ENCODE measurements around the gene TGFBR3. TPM values are rescaled to one million over a fixed set of nuclear protein-coding genes. Genes with fewer than 3 reads are reported as not detected.

TGFBR3 gene
- polyA plus RNA-seq, 1 experiment = 8.2 TPM

- no peak overlapping the region for H3K4me3 ChIP-seq (ENCODE audit: low read depth, low read length)
- CTCF ChIA-PET = no interaction called here
- no peaks in the 10 kb centered on the region for H3K36me3 ChIP-seq (ENCODE audit: control insufficient read depth, insufficient read depth, low read length)
- no peak for TF ChIP-seq CTCF (IDR thresholded peaks at IDR 0.05; ENCODE audit: insufficient read depth, low read depth, low read length)
- no peaks in the 10 kb centered on the region for H3K27me3 ChIP-seq (ENCODE audit: control insufficient read depth, insufficient read depth, low read length)
- DNase-seq (ENCODE audit: low read depth) = no peak
- POLR2A ChIA-PET = no interaction called here
Observed at GRCh38 chr1:91729621-91730358, 156.2 kb downstream of the TGFBR3 start.

- no peak for TF ChIP-seq CTCF (IDR thresholded peaks at IDR 0.05; ENCODE audit: insufficient read depth, low read depth, low read length)
- ChIA-PET CTCF (interaction anchor here (0.8 to 1.3 kb wide), 2 partner anchors 103 to 974 kb away, joined by 3 read pairs; no protein-coding TSS in a partner anchor), POLR2A (no interaction called here)
- Histone ChIP-seq H3K4me3 (ENCODE audit: low read depth, low read length) (no peak overlapping the region), H3K36me3 (ENCODE audit: control insufficient read depth, insufficient read depth, low read length) (no peaks in the 10 kb centered on the region), H3K27me3 (ENCODE audit: control insufficient read depth, insufficient read depth, low read length) (no peaks in the 10 kb centered on the region)
- no peak for DNase-seq (ENCODE audit: low read depth)
Observed at GRCh38 chr1:91727763-91728162, 158.2 kb downstream of the TGFBR3 start.

- ChIA-PET POLR2A (no interaction called here), CTCF (interaction anchor here (1.3 kb wide), 1 partner anchor 104 kb away, joined by 3 read pairs; no protein-coding TSS in a partner anchor)
- peak; percentile 86 for DNase-seq (ENCODE audit: low read depth)
- Histone ChIP-seq H3K4me3 (ENCODE audit: low read depth, low read length) (no peak overlapping the region), H3K36me3 (ENCODE audit: control insufficient read depth, insufficient read depth, low read length) (no peaks in the 10 kb centered on the region), H3K27me3 (ENCODE audit: control insufficient read depth, insufficient read depth, low read length) (no peaks in the 10 kb centered on the region)
- no peak for TF ChIP-seq CTCF (IDR thresholded peaks at IDR 0.05; ENCODE audit: insufficient read depth, low read depth, low read length)
Observed at GRCh38 chr1:91725989-91726721, 159.8 kb downstream of the TGFBR3 start.

GRCh38 chr1:91725618-91725988 is 160.3 kb downstream of the TGFBR3 start:
- no peaks in the 10 kb centered on the region for H3K36me3 ChIP-seq (ENCODE audit: control insufficient read depth, insufficient read depth, low read length)

More at GRCh38 chr1:91725618-91725988, 160.3 kb downstream of the TGFBR3 start:
- no peak for TF ChIP-seq CTCF (IDR thresholded peaks at IDR 0.05; ENCODE audit: insufficient read depth, low read depth, low read length)
- Histone ChIP-seq H3K27me3 (ENCODE audit: control insufficient read depth, insufficient read depth, low read length) (no peaks in the 10 kb centered on the region), H3K4me3 (ENCODE audit: low read depth, low read length) (no peak overlapping the region)
- DNase-seq (ENCODE audit: low read depth) = no peak
- CTCF ChIA-PET = no interaction called here
- POLR2A ChIA-PET = no interaction called here
